ENCODE measurements around the gene IL17REL. TPM values are rescaled to one million over a fixed set of nuclear protein-coding genes. Genes with fewer than 3 reads are reported as not detected.

The IL17REL gene
- total RNA-seq, 1 donor from 2014 or later, result not detected

- Mint-ChIP-seq H3K9me3 (no peaks in the 10 kb centered on the region), H3K36me3 (ENCODE audit: low read depth) (no peaks in the 10 kb centered on the region), H3K4me1 (ENCODE audit: low read depth) (peaks cover 8% of the 10 kb centered on the region), H3K4me3 (peak overlapping the region; percentile 23), H3K27me3 (ENCODE audit: insufficient read depth) (peaks cover 8% of the 10 kb centered on the region), H3K27ac (peak overlapping the region; percentile 11)
- intact Hi-C loops (cut with micrococcal nuclease), result no loop called here
- no peak for DNase-seq (ENCODE audit: low spot score)
Measured at GRCh38 chr22:50011447-50012210, 936 bp downstream of the IL17REL start.

- H3K9me3 Mint-ChIP-seq, result no peaks in the 10 kb centered on the region
- H3K36me3 Mint-ChIP-seq (ENCODE audit: low read depth), result no peaks in the 10 kb centered on the region
- no peak for DNase-seq (ENCODE audit: low spot score)
- H3K27me3 Mint-ChIP-seq (ENCODE audit: insufficient read depth), result peaks cover 8% of the 10 kb centered on the region
- H3K4me3 Mint-ChIP-seq, result no peak overlapping the region
- peaks cover 8% of the 10 kb centered on the region for H3K4me1 Mint-ChIP-seq (ENCODE audit: low read depth)
- intact Hi-C loops (cut with micrococcal nuclease), result no loop called here
- H3K27ac Mint-ChIP-seq, result peak overlapping the region; percentile 11
Measured at GRCh38 chr22:50010676-50011446, 1.7 kb downstream of the IL17REL start.

- Mint-ChIP-seq H3K4me3 (no peak overlapping the region), H3K36me3 (ENCODE audit: low read depth) (no peaks in the 10 kb centered on the region), H3K27ac (no peak overlapping the region), H3K4me1 (ENCODE audit: low read depth) (peaks cover 8% of the 10 kb centered on the region), H3K27me3 (ENCODE audit: insufficient read depth) (peaks cover 8% of the 10 kb centered on the region), H3K9me3 (no peaks in the 10 kb centered on the region)
- intact Hi-C loops (cut with micrococcal nuclease), result no loop called here
- no peak for DNase-seq (ENCODE audit: low spot score)
Measured at GRCh38 chr22:50009765-50010675, 2.5 kb downstream of the IL17REL start.

GRCh38 chr22:50009251-50009650 is 3.3 kb downstream of the IL17REL start:
- Mint-ChIP-seq H3K36me3 (ENCODE audit: low read depth) (no peaks in the 10 kb centered on the region), H3K27ac (no peak overlapping the region), H3K4me3 (no peak overlapping the region), H3K9me3 (no peaks in the 10 kb centered on the region), H3K27me3 (ENCODE audit: insufficient read depth) (peaks cover 8% of the 10 kb centered on the region), H3K4me1 (ENCODE audit: low read depth) (peaks cover 8% of the 10 kb centered on the region)
- no peak for DNase-seq (ENCODE audit: low spot score)
- intact Hi-C loops (cut with micrococcal nuclease), result no loop called here

GRCh38 chr22:50008151-50009040 is 4.2 kb downstream of the IL17REL start:
- peaks cover 8% of the 10 kb centered on the region for H3K4me1 Mint-ChIP-seq (ENCODE audit: low read depth)
- H3K36me3 Mint-ChIP-seq (ENCODE audit: low read depth), result no peaks in the 10 kb centered on the region
- no peak for DNase-seq (ENCODE audit: low spot score)
- intact Hi-C loops (cut with micrococcal nuclease), result no loop called here
- H3K27ac Mint-ChIP-seq, result peak overlapping the region; percentile 58
- peaks cover 10% of the 10 kb centered on the region for H3K27me3 Mint-ChIP-seq (ENCODE audit: insufficient read depth)
- H3K9me3 Mint-ChIP-seq, result no peaks in the 10 kb centered on the region
- H3K4me3 Mint-ChIP-seq, result no peak overlapping the region

GRCh38 chr22:50007057-50007511 is 5.5 kb downstream of the IL17REL start:
- DNase-seq (ENCODE audit: low spot score), result no peak
- no peak overlapping the region for H3K4me3 Mint-ChIP-seq
- H3K27ac Mint-ChIP-seq, result peak overlapping the region; percentile 44
- intact Hi-C loops (cut with micrococcal nuclease), result no loop called here
- no peaks in the 10 kb centered on the region for H3K36me3 Mint-ChIP-seq (ENCODE audit: low read depth)
- peaks cover 10% of the 10 kb centered on the region for H3K27me3 Mint-ChIP-seq (ENCODE audit: insufficient read depth)
- H3K9me3 Mint-ChIP-seq, result no peaks in the 10 kb centered on the region
- H3K4me1 Mint-ChIP-seq (ENCODE audit: low read depth), result peaks cover 8% of the 10 kb centered on the region

- peaks cover 4% of the 10 kb centered on the region for H3K27me3 Mint-ChIP-seq (ENCODE audit: insufficient read depth)
- no peaks in the 10 kb centered on the region for H3K4me1 Mint-ChIP-seq (ENCODE audit: low read depth)
- intact Hi-C loops (cut with micrococcal nuclease), result loop anchor here (2.0 kb wide), 1 partner anchor 14 kb away; no protein-coding TSS in a partner anchor
- H3K27ac Mint-ChIP-seq, result peak overlapping the region; percentile 61
- no peaks in the 10 kb centered on the region for H3K9me3 Mint-ChIP-seq
- H3K4me3 Mint-ChIP-seq, result no peak overlapping the region
- H3K36me3 Mint-ChIP-seq (ENCODE audit: low read depth), result no peaks in the 10 kb centered on the region
- no peak for DNase-seq (ENCODE audit: low spot score)
Measured at GRCh38 chr22:50004918-50005317, 7.6 kb downstream of the IL17REL start.

GRCh38 chr22:50002791-50003190 is 9.8 kb downstream of the IL17REL start:
- intact Hi-C loops (cut with micrococcal nuclease), result no loop called here
- Mint-ChIP-seq H3K4me3 (no peak overlapping the region), H3K27me3 (ENCODE audit: insufficient read depth) (peaks cover 4% of the 10 kb centered on the region)

GRCh38 chr22:50001388-50002231 is 11.0 kb downstream of the IL17REL start:
- Mint-ChIP-seq H3K27ac (no peak overlapping the region), H3K36me3 (ENCODE audit: low read depth) (no peaks in the 10 kb centered on the region), H3K4me3 (no peak overlapping the region), H3K27me3 (ENCODE audit: insufficient read depth) (peaks cover 4% of the 10 kb centered on the region), H3K9me3 (no peaks in the 10 kb centered on the region), H3K4me1 (ENCODE audit: low read depth) (peaks cover 9% of the 10 kb centered on the region)
- intact Hi-C loops (cut with micrococcal nuclease), result no loop called here
- DNase-seq (ENCODE audit: low spot score), result no peak

More at GRCh38 chr22:50002791-50003190, 9.8 kb downstream of the IL17REL start:
- peaks cover 9% of the 10 kb centered on the region for H3K4me1 Mint-ChIP-seq (ENCODE audit: low read depth)
- no peaks in the 10 kb centered on the region for H3K36me3 Mint-ChIP-seq (ENCODE audit: low read depth)
- no peaks in the 10 kb centered on the region for H3K9me3 Mint-ChIP-seq
- no peak for DNase-seq (ENCODE audit: low spot score)
- H3K27ac Mint-ChIP-seq, result no peak overlapping the region

- Mint-ChIP-seq H3K27me3 (ENCODE audit: insufficient read depth) (peaks cover 4% of the 10 kb centered on the region), H3K4me1 (ENCODE audit: low read depth) (peaks cover 9% of the 10 kb centered on the region), H3K36me3 (ENCODE audit: low read depth) (no peaks in the 10 kb centered on the region), H3K4me3 (no peak overlapping the region), H3K27ac (no peak overlapping the region), H3K9me3 (no peaks in the 10 kb centered on the region)
- no peak for DNase-seq (ENCODE audit: low spot score)
- intact Hi-C loops (cut with micrococcal nuclease), result no loop called here
Measured at GRCh38 chr22:50000587-50001387, 11.8 kb downstream of the IL17REL start.
